ENCODE measurements around the gene MED27.
"Not testable (repeated sequence)": the region's sequence is repeated elsewhere in the genome, so short reads cannot be mapped to it uniquely, and the experiment has no call there.

Gene MED27

GRCh38 chr9:132062806-132063205, 16.9 kb downstream of the MED27 start:
- Histone ChIP-seq H3K36me3 (ENCODE audit: control insufficient read depth in 2 of 2, insufficient read depth in 1 of 2, low read length in 2 of 2) (peaks cover 0 to 24% of the 10 kb centered on the region in 2 experiments; a peak in 1 of 3 replicates), H3K27ac (ENCODE audit: extremely low read depth, low read depth, low read length) (no peak overlapping the region), H3K4me1 (ENCODE audit: control insufficient read depth, insufficient read depth, low read length) (no peaks in the 10 kb centered on the region), H3K4me3 (ENCODE audit: low read depth, low read length) (no peak overlapping the region), H3K9me3 (ENCODE audit: control insufficient read depth, insufficient read depth, low read depth, low read length) (no peaks in the 10 kb centered on the region)
- POLR2A ChIA-PET = no interaction called here
- TF ChIP-seq ZNF138 (tag by site-specific recombination; IDR thresholded peaks at IDR 0.05; ENCODE audit: borderline replicate concordance) = no peak
- TF ChIP-seq ZNF530 (tag by site-specific recombination; IDR thresholded peaks at IDR 0.05; ENCODE audit: low read depth) = no peak
- CTCF ChIA-PET = interaction anchor here (1.1 to 1.4 kb wide), 3 partner anchors 11 to 22 kb away, joined by 3 to 6 read pairs (median 3); no protein-coding TSS in a partner anchor

- Histone ChIP-seq H3K36me3 (ENCODE audit: control insufficient read depth in 2 of 2, insufficient read depth in 1 of 2, low read length in 2 of 2) (peaks cover 0 to 24% of the 10 kb centered on the region in 2 experiments; a peak in 1 of 3 replicates), H3K27ac (ENCODE audit: extremely low read depth, low read depth, low read length) (no peak overlapping the region), H3K9me3 (ENCODE audit: control insufficient read depth, insufficient read depth, low read depth, low read length) (no peaks in the 10 kb centered on the region), H3K4me1 (ENCODE audit: control insufficient read depth, insufficient read depth, low read length) (no peaks in the 10 kb centered on the region), H3K4me3 (ENCODE audit: low read depth, low read length) (no peak overlapping the region)
- ChIA-PET POLR2A (no interaction called here), CTCF (interaction anchor here (1.1 kb wide), 1 partner anchor 11 kb away, joined by 3 read pairs; no protein-coding TSS in a partner anchor)
- no peak for TF ChIP-seq ZFP69B (tag by site-specific recombination; IDR thresholded peaks at IDR 0.05)
These were observed 18.1 kb downstream of the MED27 start for GRCh38 chr9:132061526-132061925.

GRCh38 chr9:132059361-132059760, 20.3 kb downstream of the MED27 start:
- ChIA-PET CTCF (interaction anchor here (2.1 kb wide), 1 partner anchor 200 kb away, joined by 6 read pairs; no protein-coding TSS in a partner anchor), POLR2A (no interaction called here)
- no peak overlapping the region for H3K27ac ChIP-seq (ENCODE audit: extremely low read depth, low read depth, low read length)
- peaks cover 0 to 14% of the 10 kb centered on the region in 2 experiments; a peak in 1 of 3 replicates for H3K36me3 ChIP-seq (ENCODE audit: control insufficient read depth in 2 of 2, insufficient read depth in 1 of 2, low read length in 2 of 2)
- TF ChIP-seq, protein P1, sequence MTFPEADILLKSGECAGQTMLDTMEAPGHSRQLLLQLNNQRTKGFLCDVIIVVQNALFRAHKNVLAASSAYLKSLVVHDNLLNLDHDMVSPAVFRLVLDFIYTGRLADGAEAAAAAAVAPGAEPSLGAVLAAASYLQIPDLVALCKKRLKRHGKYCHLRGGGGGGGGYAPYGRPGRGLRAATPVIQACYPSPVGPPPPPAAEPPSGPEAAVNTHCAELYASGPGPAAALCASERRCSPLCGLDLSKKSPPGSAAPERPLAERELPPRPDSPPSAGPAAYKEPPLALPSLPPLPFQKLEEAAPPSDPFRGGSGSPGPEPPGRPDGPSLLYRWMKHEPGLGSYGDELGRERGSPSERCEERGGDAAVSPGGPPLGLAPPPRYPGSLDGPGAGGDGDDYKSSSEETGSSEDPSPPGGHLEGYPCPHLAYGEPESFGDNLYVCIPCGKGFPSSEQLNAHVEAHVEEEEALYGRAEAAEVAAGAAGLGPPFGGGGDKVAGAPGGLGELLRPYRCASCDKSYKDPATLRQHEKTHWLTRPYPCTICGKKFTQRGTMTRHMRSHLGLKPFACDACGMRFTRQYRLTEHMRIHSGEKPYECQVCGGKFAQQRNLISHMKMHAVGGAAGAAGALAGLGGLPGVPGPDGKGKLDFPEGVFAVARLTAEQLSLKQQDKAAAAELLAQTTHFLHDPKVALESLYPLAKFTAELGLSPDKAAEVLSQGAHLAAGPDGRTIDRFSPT (tag by site-specific recombination; IDR thresholded peaks at IDR 0.05) = no peak
- TF ChIP-seq KLF8 (tag by site-specific recombination; IDR thresholded peaks at IDR 0.05) (no peak), ZNF670 (tag by site-specific recombination; IDR thresholded peaks at IDR 0.05; ENCODE audit: low read depth) (no peak)
- no peak overlapping the region for H3K4me3 ChIP-seq (ENCODE audit: low read depth, low read length)
- no peaks in the 10 kb centered on the region for H3K4me1 ChIP-seq (ENCODE audit: control insufficient read depth, insufficient read depth, low read length)
- H3K9me3 ChIP-seq (ENCODE audit: control insufficient read depth, insufficient read depth, low read depth, low read length) = no peaks in the 10 kb centered on the region

GRCh38 chr9:132058226-132058625, 21.4 kb downstream of the MED27 start:
- H3K27ac ChIP-seq (ENCODE audit: extremely low read depth, low read depth, low read length); H3K4me3 ChIP-seq (ENCODE audit: low read depth, low read length); H3K4me1 ChIP-seq (ENCODE audit: control insufficient read depth, insufficient read depth, low read length); H3K9me3 ChIP-seq (ENCODE audit: control insufficient read depth, insufficient read depth, low read depth, low read length); CTCF ChIA-PET; POLR2A ChIA-PET: not testable (repeated sequence)
- TF ChIP-seq SETDB1 (IDR thresholded peaks at IDR 0.05; ENCODE audit: insufficient read length, low read length) = peak; percentile 22
- H3K36me3 ChIP-seq (ENCODE audit: control insufficient read depth in 2 of 2, insufficient read depth in 1 of 2, low read length in 2 of 2) = peaks cover 0 to 14% of the 10 kb centered on the region in 2 experiments; a peak in 1 of 3 replicates

DNA sequence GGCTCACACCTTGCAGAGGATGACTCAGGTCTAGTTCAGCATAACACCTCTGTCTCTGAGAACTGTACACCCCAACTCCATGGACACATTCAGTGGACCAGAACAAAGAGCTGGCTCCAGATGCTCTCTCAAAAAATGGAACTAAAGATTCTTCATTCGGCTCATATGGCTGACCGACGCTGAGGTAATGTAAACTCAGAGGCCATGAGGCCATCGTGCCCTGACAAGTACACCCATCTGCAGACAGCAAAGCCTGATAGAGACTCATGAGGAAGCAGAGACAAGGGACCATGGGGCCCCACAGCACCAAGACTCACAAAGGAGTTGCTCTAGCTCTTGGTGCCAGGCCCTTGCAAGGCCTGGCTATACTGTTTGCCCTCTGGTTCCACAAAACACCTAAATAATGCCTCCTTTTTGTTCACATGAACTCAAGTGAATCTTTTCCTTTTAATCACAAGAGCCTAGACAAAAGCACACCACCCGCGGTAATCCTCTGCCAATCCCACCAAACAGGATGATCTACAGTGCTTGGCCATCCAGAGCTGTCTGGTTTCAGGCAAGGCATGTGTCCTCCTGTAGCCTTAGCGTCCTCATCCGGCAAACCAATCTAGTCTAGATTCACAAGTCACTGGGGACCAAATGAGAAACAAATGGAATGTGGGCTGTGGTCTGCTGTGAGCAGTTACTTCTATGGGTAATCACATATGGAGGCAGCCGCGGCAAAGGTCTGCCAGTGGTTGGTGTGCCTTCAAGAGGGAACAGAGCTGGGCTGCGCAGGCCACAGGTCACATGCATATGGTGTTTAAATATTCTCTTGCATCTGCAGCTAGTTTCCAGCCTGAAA, 22.7 kb downstream of the MED27 start:
- POLR2A ChIA-PET = no interaction called here
- no peak for TF ChIP-seq ZNF248 (tag by site-specific recombination; IDR thresholded peaks at IDR 0.05)
- TF ChIP-seq ZBTB17 (tag by site-specific recombination; IDR thresholded peaks at IDR 0.05) = peak; percentile 60
- no peak for TF ChIP-seq ZNF837 (tag by site-specific recombination; IDR thresholded peaks at IDR 0.05)
- Histone ChIP-seq H3K4me3 (ENCODE audit: low read depth, low read length) (no peak overlapping the region), H3K36me3 (ENCODE audit: control insufficient read depth in 2 of 2, insufficient read depth in 1 of 2, low read length in 2 of 2) (peaks cover 0 to 14% of the 10 kb centered on the region in 2 experiments; a peak in 1 of 3 replicates), H3K27ac (ENCODE audit: extremely low read depth, low read depth, low read length) (no peak overlapping the region), H3K9me3 (ENCODE audit: control insufficient read depth, insufficient read depth, low read depth, low read length) (no peaks in the 10 kb centered on the region), H3K4me1 (ENCODE audit: control insufficient read depth, insufficient read depth, low read length) (no peaks in the 10 kb centered on the region)
- CTCF ChIA-PET = interaction anchor here (0.6 kb wide), 1 partner anchor 455 kb away, joined by 5 read pairs; no protein-coding TSS in a partner anchor

Measured in HEK293 (cell line).